GM12878 (cell line): ENCODE results near the gene COL4A2. TPM values are rescaled to one million over a fixed set of nuclear protein-coding genes. Genes with fewer than 3 reads are reported as not detected.

Source experiments
- ATAC-seq: fragments of 200-7000 bp; cut with Tn5 transposase; 3 replicates; pipeline ENCODE4 v1.9.1; 2020; ENCODE audit warnings: mild to moderate bottlenecking, moderate library complexity
- BruUV-seq: library from RNA; stranded (reverse); fragments of 400-500 nt; replicated peaks from 2 replicates; lab custom pipeline; 2021; lab: Mats Ljungman, UMichigan
- CTCF ChIA-PET: fragments of 300-600 bp; sonication (Branson Sonifier 250); formaldehyde crosslinking; extraction: SDS; loops from one replicate; lab custom pipeline; 2021; ENCODE audit warnings: inconsistent platforms; lab: Yijun Ruan, JAX
- POLR2A ChIA-PET: fragments of 350-600 bp; formaldehyde crosslinking; extraction: SDS; loops from one replicate; lab custom pipeline; 2021; ENCODE audit warnings: inconsistent platforms; lab: Charles Lee
- RAD21 ChIA-PET: fragments of 300-600 bp; sonication (Branson Sonifier 250); formaldehyde crosslinking; loops from one replicate; lab custom pipeline; 2023; ENCODE audit warnings: antibody characterized with exemption; ENCODE audit not compliant: unreplicated experiment; lab: Charles Lee
- SMC1A ChIA-PET: fragments of 300-600 bp; sonication (Branson Sonifier 250); formaldehyde crosslinking; loops from one replicate; lab custom pipeline; 2023; ENCODE audit not compliant: unreplicated experiment, uncharacterized antibody; lab: Charles Lee
- DNase-seq: peaks from one replicate; pipeline ENCODE4 v3.0.0-alpha.2; 2011; ENCODE audit warnings: low read depth, low spot score
- FAIRE-seq: peaks from 3 replicates; lab custom pipeline; 2011; peaks lifted over from hg19 to GRCh38; lab: Jason Lieb, UNC
- H2AFZ ChIP-seq: 2 replicates; pipeline ENCODE4 v1.6.0; 2011; ENCODE audit warnings: low read depth, low read length, control low read depth; ENCODE audit not compliant: control insufficient read depth
- H3K27ac ChIP-seq: 2 replicates; pipeline ENCODE4 v1.5.1; 2011; ENCODE audit warnings: control low read depth; ENCODE audit not compliant: control insufficient read depth, insufficient read depth
- H3K27me3 ChIP-seq, 2 experiments: replicated peaks in 1 of 2; 2 replicates each; pipeline versions ENCODE4 v1.6.0 to v1.6.1; 2011; ENCODE audit warnings: low read length in 1 of 2; ENCODE audit not compliant: control insufficient read depth in 2 of 2, insufficient read depth in 2 of 2
- H3K36me3 ChIP-seq, 2 experiments: 2 replicates each; pipeline ENCODE4 v1.5.1; 2011; ENCODE audit warnings: low read length in 1 of 2; ENCODE audit not compliant: control insufficient read depth in 2 of 2, insufficient read depth in 2 of 2
- H3K4me1 ChIP-seq: 2 replicates; pipeline ENCODE4 v1.6.1; 2011; ENCODE audit warnings: mild to moderate bottlenecking, low read length, moderate library complexity, mixed read lengths; ENCODE audit not compliant: control insufficient read depth, insufficient read depth
- H3K4me2 ChIP-seq: 2 replicates; pipeline ENCODE4 v1.6.0; 2011; ENCODE audit warnings: control low read depth; ENCODE audit not compliant: control insufficient read depth, insufficient read depth
- H3K4me3 ChIP-seq: fragments of 200-600 bp; sonication (generic); 2 replicates; pipeline ENCODE4 v1.5.1; 2016
- H3K79me2 ChIP-seq: 2 replicates; pipeline ENCODE4 v1.6.0; 2011; ENCODE audit warnings: low read length; ENCODE audit not compliant: control insufficient read depth, insufficient read depth
- H3K9ac ChIP-seq: 2 replicates; pipeline ENCODE4 v1.8.0; 2011; ENCODE audit warnings: low read length, control low read depth, mixed read lengths; ENCODE audit not compliant: control insufficient read depth, insufficient read depth
- H3K9me3 ChIP-seq: replicated peaks from 3 replicates; pipeline ENCODE4 v1.5.1; 2011; ENCODE audit warnings: mild to moderate bottlenecking, low read length; ENCODE audit not compliant: control insufficient read depth, insufficient read depth
- H4K20me1 ChIP-seq: 2 replicates; pipeline ENCODE4 v1.6.0; 2011; ENCODE audit not compliant: control insufficient read depth, insufficient read depth
- CHD1 ChIP-seq: IDR thresholded peaks from 2 replicates; pipeline ENCODE4 v1.6.1; 2012; ENCODE audit warnings: low read depth, low read length, improper control_type of control experiment
- CHD2 ChIP-seq: IDR thresholded peaks from 2 replicates; pipeline ENCODE4 v1.6.1; 2011; ENCODE audit warnings: low read depth, low read length, improper control_type of control experiment, borderline replicate concordance
- MEF2A ChIP-seq: IDR thresholded peaks from 2 replicates; pipeline ENCODE4 v1.6.1; 2011; ENCODE audit warnings: low read depth, mild to moderate bottlenecking, low read length, moderate library complexity; ENCODE audit not compliant: insufficient read depth
- MTA3 ChIP-seq: IDR thresholded peaks from 2 replicates; pipeline ENCODE4 v1.6.1; 2012; ENCODE audit warnings: low read length, inconsistent platforms, borderline replicate concordance
- MYC ChIP-seq: IDR thresholded peaks from 2 replicates; pipeline ENCODE4 v1.6.1; 2011; ENCODE audit warnings: mild to moderate bottlenecking, low read length, moderate library complexity, inconsistent platforms; ENCODE audit not compliant: insufficient read depth, insufficient replicate concordance, insufficient read length, severe bottlenecking
- NFYA ChIP-seq: IDR thresholded peaks from 2 replicates; pipeline ENCODE4 v1.6.1; 2011; ENCODE audit warnings: low read depth, mild to moderate bottlenecking, low read length, improper control_type of control experiment, borderline replicate concordance
- NR2F1 ChIP-seq: fragments of 450-650 bp; conservative IDR thresholded peaks from 2 replicates; pipeline ENCODE4 v1.6.1; 2017; ENCODE audit warnings: mild to moderate bottlenecking
- POLR2AphosphoS5 ChIP-seq: IDR thresholded peaks from 2 replicates; pipeline ENCODE4 v1.6.1; 2011; ENCODE audit warnings: mild to moderate bottlenecking, low read length, inconsistent platforms
- SIX5 ChIP-seq: IDR thresholded peaks from 2 replicates; pipeline ENCODE4 v1.6.1; 2011; ENCODE audit warnings: mild to moderate bottlenecking, low read depth, low read length, moderate library complexity; ENCODE audit not compliant: severe bottlenecking
- SMC3 ChIP-seq: IDR thresholded peaks from 2 replicates; pipeline ENCODE4 v1.6.1; 2011; ENCODE audit warnings: low read length, improper control_type of control experiment, borderline replicate concordance
- USF2 ChIP-seq: IDR thresholded peaks from 2 replicates; pipeline ENCODE4 v1.6.1; 2011; ENCODE audit warnings: low read depth, low read length, improper control_type of control experiment, borderline replicate concordance
- YBX1 ChIP-seq: fragments of 450-650 bp; IDR thresholded peaks from 2 replicates; pipeline ENCODE4 v1.6.1; 2016; ENCODE audit warnings: antibody characterized with exemption
- ZNF592 ChIP-seq: fragments of 450-650 bp; IDR thresholded peaks from 2 replicates; pipeline ENCODE4 v1.6.1; 2017; ENCODE audit warnings: mild to moderate bottlenecking, moderate library complexity
- WGBS: methylation state at CpG from one replicate; pipeline ENCODE4 v1.1.6; 2016; ENCODE audit warnings: low lambda C conversion rate; ENCODE audit not compliant: insufficient replicate concordance, insufficient coverage; ENCODE audit errors: missing lambda C conversion rate; 5-methylcytosine and 5-hydroxymethylcytosine counted together
- in situ Hi-C: fragments of 300-500 bp; cut with MboI; formaldehyde crosslinking; loops from 9 replicates; pipeline ENCODE4 v1.14.3; 2018; ENCODE audit warnings: mixed read lengths
- intact Hi-C: fragments of 100-400 bp; cut with micrococcal nuclease; formaldehyde crosslinking; loops from one replicate; pipeline ENCODE4 v1.14.2; 2022; ENCODE audit not compliant: unreplicated experiment
- polyA plus RNA-seq, 11 experiments: library from polyadenylated mRNA; depleted of rRNA in 4 of 11; unstranded in 6 of 11; stranded (reverse) in 5 of 11; fragments of >200 nt; fragmentation: Nextera tagmentation in 4 of 11; fragmentation: Illumina TruSeq in 1 of 11; extraction: Ambion mirVana in 4 of 11; extraction: Trizol in 1 of 11; gene quantifications; 1 replicate in 1 of 11; 2 replicates in 10 of 11; pipeline versions ENCODE4 v1.2.1 to v1.2.3, GENCODE V29; 2011 to 2016; ENCODE audit warnings: inconsistent platforms in 2 of 11, missing spikeins in 2 of 11, low read depth in 1 of 11
- total RNA-seq, 4 experiments: library from RNA; depleted of rRNA in 3 of 4; stranded (reverse); fragments of >200 nt in 3 of 4; fragmentation: Illumina TruSeq in 1 of 4; extraction: Trizol in 1 of 4; gene quantifications; 2 replicates each; pipeline versions ENCODE4 v1.2.1 to v1.2.3, GENCODE V29; 2013 to 2021
- TF ChIP-seq, protein P1 (sequence below): fragments of 450-650 bp; IDR thresholded peaks from 2 replicates; pipeline ENCODE4 v1.6.1; 2017; ENCODE audit warnings: mild to moderate bottlenecking
- TF ChIP-seq, protein P2 (sequence below): fragments of 450-650 bp; IDR thresholded peaks from 2 replicates; pipeline ENCODE4 v1.6.1; 2017; ENCODE audit warnings: antibody characterized with exemption, mild to moderate bottlenecking, moderate library complexity

Gene COL4A2
- total and polyA plus RNA-seq, 10 of the 15 experiments (the other 5 are each of a cell fraction or from before 2014, with no cell fraction given), result 0.16 to 1.6 (median 0.62) TPM; not detected in 3

- ChIA-PET SMC1A (interaction anchor here (1.3 to 1.4 kb wide), 2 partner anchors 9 to 99 kb away, joined by 3 read pairs; no protein-coding TSS in a partner anchor), CTCF (no interaction called here), RAD21 (interaction anchor here (1.2 kb wide), 1 partner anchor 67 kb away, joined by 3 read pairs; no protein-coding TSS in a partner anchor), POLR2A (interaction anchor here (0.7 kb wide), 1 partner anchor 9 kb away, joined by 3 read pairs; no protein-coding TSS in a partner anchor)
- FAIRE-seq, result no peak
- Histone ChIP-seq H3K9me3 (no peaks in the 10 kb centered on the region), H3K4me2 (no peak overlapping the region), H4K20me1 (no peaks in the 10 kb centered on the region), H3K4me1 (peaks cover 5% of the 10 kb centered on the region), H3K36me3 (no peaks in the 10 kb centered on the region), H3K27ac (no peak overlapping the region), H2AFZ (no peak overlapping the region), H3K4me3 (no peak overlapping the region), H3K9ac (no peak overlapping the region), H3K27me3 (peaks cover 0 to 4% of the 10 kb centered on the region in 2 experiments; a peak in 1 of 4 replicates), H3K79me2 (no peaks in the 10 kb centered on the region)
- ATAC-seq, result no peak
- intact Hi-C loops (no loop called here), in situ Hi-C loops (no loop called here)
- no peak for DNase-seq
- 56% methylated on average over 7 of the region's 7 CpGs for WGBS
- no TSS peak for BruUV-seq
- TF ChIP-seq POLR2AphosphoS5, result no peak
- no peak for TF ChIP-seq USF2
- TF ChIP-seq, protein P1, sequence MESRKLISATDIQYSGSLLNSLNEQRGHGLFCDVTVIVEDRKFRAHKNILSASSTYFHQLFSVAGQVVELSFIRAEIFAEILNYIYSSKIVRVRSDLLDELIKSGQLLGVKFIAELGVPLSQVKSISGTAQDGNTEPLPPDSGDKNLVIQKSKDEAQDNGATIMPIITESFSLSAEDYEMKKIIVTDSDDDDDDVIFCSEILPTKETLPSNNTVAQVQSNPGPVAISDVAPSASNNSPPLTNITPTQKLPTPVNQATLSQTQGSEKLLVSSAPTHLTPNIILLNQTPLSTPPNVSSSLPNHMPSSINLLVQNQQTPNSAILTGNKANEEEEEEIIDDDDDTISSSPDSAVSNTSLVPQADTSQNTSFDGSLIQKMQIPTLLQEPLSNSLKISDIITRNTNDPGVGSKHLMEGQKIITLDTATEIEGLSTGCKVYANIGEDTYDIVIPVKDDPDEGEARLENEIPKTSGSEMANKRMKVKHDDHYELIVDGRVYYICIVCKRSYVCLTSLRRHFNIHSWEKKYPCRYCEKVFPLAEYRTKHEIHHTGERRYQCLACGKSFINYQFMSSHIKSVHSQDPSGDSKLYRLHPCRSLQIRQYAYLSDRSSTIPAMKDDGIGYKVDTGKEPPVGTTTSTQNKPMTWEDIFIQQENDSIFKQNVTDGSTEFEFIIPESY, result no peak
- TF ChIP-seq SIX5, result no peak
- TF ChIP-seq MYC, result no peak
- TF ChIP-seq MEF2A, result no peak
- no peak for TF ChIP-seq YBX1
- no peak for TF ChIP-seq CHD1
- no peak for TF ChIP-seq MTA3
- TF ChIP-seq, protein P2, sequence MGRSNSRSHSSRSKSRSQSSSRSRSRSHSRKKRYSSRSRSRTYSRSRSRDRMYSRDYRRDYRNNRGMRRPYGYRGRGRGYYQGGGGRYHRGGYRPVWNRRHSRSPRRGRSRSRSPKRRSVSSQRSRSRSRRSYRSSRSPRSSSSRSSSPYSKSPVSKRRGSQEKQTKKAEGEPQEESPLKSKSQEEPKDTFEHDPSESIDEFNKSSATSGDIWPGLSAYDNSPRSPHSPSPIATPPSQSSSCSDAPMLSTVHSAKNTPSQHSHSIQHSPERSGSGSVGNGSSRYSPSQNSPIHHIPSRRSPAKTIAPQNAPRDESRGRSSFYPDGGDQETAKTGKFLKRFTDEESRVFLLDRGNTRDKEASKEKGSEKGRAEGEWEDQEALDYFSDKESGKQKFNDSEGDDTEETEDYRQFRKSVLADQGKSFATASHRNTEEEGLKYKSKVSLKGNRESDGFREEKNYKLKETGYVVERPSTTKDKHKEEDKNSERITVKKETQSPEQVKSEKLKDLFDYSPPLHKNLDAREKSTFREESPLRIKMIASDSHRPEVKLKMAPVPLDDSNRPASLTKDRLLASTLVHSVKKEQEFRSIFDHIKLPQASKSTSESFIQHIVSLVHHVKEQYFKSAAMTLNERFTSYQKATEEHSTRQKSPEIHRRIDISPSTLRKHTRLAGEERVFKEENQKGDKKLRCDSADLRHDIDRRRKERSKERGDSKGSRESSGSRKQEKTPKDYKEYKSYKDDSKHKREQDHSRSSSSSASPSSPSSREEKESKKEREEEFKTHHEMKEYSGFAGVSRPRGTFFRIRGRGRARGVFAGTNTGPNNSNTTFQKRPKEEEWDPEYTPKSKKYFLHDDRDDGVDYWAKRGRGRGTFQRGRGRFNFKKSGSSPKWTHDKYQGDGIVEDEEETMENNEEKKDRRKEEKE, result no peak
- no peak for TF ChIP-seq SMC3
- TF ChIP-seq CHD2, result no peak
- TF ChIP-seq NFYA, result no peak
- no peak for TF ChIP-seq NR2F1
- no peak for TF ChIP-seq ZNF592
These were observed 38.2 kb downstream of the COL4A2 start for GRCh38 chr13:110345266-110345665.
